Lower leg skin (tissue), 4 donors: ENCODE results near the gene INO80E. TPM values are rescaled to one million over a fixed set of nuclear protein-coding genes. Genes with fewer than 3 reads are reported as not detected.

Experiments
- DNase-seq, 2 donors: peaks; one replicate each; pipeline ENCODE4 v3.0.0-alpha.2; 2019; ENCODE audit warnings: low spot score in 2 of 2
- H3K4me3 ChIP-seq: fragments of 200-600 bp; sonication (generic); 2 replicates; pipeline ENCODE4 v1.5.1; 2017; ENCODE audit warnings: mild to moderate bottlenecking, low read depth; ENCODE audit not compliant: poor library complexity, severe bottlenecking
- POLR2A ChIP-seq, 2 donors: fragments of 450-650 bp; IDR thresholded peaks; one replicate each; pipeline ENCODE4 v1.6.1; 2016 to 2017; ENCODE audit warnings: antibody characterized with exemption in 2 of 2, mild to moderate bottlenecking in 1 of 2, moderate library complexity in 1 of 2
- WGBS, 2 donors: methylation state at CpG; one replicate each; pipeline ENCODE4 v1.1.5; 2018; 5-methylcytosine and 5-hydroxymethylcytosine counted together
- intact Hi-C: fragments of 100-400 bp; cut with DNase I; formaldehyde crosslinking; loops from one replicate; pipeline ENCODE4 v1.15.0; 2023; ENCODE audit warnings: low total_unique reads
- total RNA-seq, 4 donors: library from RNA; depleted of rRNA; stranded (reverse); fragments of >200 nt; gene quantifications; one replicate each; pipeline ENCODE4 v1.1.0, GENCODE V29; 2016
- TF ChIP-seq, protein P1 (sequence below), 3 donors: fragments of 450-650 bp; IDR thresholded peaks; one replicate each; pipeline ENCODE4 v1.5.1; 2016; ENCODE audit warnings: antibody characterized with exemption in 3 of 3, mild to moderate bottlenecking in 3 of 3, moderate library complexity in 2 of 3

INO80E gene, protein sequence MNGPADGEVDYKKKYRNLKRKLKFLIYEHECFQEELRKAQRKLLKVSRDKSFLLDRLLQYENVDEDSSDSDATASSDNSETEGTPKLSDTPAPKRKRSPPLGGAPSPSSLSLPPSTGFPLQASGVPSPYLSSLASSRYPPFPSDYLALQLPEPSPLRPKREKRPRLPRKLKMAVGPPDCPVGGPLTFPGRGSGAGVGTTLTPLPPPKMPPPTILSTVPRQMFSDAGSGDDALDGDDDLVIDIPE
- 100 to 1,000 TPM in 1 of 4 donors, 10 to 100 TPM in 3; 40.9 to 157 (median 61.8) TPM for total RNA-seq

DNA sequence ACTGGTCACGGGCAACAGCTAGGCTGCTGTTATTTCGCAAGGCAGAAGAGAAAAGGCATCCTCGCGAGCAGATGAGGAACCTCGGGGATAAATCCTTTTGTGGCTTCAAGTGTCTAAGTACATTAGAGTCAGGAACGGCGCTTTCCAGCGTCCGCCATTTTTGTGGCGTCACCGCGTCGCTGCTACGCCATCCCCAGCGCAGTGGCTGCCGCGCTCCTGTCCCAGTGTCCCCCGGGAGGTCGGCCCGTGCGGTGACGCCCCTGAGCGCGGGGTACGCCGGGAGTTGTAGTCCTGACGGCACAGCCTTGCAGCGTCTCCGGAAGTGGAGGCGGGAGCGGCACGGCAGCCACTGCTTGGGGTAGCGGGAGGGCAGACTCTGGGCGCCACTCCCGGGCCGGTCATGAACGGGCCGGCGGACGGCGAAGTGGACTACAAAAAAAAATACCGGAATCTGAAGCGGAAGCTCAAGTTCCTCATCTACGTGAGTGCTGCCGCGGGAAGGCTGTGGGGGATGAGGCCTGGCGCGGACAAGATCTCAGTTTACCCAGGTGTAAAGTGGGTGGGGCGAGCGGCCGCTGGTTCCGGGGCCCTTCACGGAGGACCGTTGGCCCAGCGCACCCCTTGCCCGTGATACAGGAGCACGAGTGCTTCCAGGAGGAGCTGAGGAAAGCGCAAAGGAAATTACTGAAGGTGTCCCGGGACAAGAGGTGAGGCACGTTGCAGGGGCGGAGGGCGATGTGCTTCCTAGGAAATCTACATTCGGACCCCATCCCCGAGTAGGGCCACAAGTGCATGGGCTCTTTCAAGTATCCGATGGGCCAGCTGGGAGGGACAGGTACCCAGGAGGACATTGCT is at the start of gene INO80E:
Gene INO80E (plus strand): TSS at position 331 of the 855 bp plus-strand sequence. CDS start 70 bp downstream, at position 401.
- TF ChIP-seq POLR2A (IDR thresholded peaks at IDR 0.05), result no peak
- TF ChIP-seq, protein P1, sequence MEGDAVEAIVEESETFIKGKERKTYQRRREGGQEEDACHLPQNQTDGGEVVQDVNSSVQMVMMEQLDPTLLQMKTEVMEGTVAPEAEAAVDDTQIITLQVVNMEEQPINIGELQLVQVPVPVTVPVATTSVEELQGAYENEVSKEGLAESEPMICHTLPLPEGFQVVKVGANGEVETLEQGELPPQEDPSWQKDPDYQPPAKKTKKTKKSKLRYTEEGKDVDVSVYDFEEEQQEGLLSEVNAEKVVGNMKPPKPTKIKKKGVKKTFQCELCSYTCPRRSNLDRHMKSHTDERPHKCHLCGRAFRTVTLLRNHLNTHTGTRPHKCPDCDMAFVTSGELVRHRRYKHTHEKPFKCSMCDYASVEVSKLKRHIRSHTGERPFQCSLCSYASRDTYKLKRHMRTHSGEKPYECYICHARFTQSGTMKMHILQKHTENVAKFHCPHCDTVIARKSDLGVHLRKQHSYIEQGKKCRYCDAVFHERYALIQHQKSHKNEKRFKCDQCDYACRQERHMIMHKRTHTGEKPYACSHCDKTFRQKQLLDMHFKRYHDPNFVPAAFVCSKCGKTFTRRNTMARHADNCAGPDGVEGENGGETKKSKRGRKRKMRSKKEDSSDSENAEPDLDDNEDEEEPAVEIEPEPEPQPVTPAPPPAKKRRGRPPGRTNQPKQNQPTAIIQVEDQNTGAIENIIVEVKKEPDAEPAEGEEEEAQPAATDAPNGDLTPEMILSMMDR (IDR thresholded peaks at IDR 0.05), result no peak
- WGBS, 2 donors, result 0 to 1% methylated on average over 52 to 65 of the region's 65 CpGs
- intact Hi-C loops, result no loop called here

DNA sequence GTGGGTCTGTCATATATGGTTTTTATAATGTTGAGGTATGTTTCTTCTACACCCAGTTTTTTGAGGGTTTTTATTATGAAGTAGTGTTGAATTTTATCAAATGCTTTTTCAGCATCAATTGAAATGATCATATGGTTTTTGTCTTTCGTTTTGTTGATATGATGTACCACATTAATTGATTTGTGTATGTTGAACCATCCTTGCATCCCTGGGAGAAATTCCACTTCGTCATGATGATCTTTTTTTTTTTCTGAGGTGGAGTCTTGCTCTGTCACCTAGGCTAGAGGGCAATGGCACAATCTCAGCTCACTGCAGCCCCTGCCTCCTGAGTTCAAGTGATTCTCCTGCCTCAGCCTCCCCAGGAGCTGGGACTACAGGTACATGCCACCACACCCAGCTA is 48.1 kb upstream of the INO80E start:
- no peak overlapping the region for H3K4me3 ChIP-seq
- 86 to 88% methylated on average over 2 of the region's 2 CpGs for WGBS, 2 donors
- no peak for DNase-seq
- no peak for TF ChIP-seq POLR2A (IDR thresholded peaks at IDR 0.05)
- TF ChIP-seq, protein P1 (IDR thresholded peaks at IDR 0.05), result no peak
- intact Hi-C loops, result no loop called here

More for the DNA sequence above, at the start of gene INO80E:
- DNase-seq, result peak; percentile 97 to 100
- peak within 1 kb of the TSS; percentile 74 for H3K4me3 ChIP-seq

DNA sequence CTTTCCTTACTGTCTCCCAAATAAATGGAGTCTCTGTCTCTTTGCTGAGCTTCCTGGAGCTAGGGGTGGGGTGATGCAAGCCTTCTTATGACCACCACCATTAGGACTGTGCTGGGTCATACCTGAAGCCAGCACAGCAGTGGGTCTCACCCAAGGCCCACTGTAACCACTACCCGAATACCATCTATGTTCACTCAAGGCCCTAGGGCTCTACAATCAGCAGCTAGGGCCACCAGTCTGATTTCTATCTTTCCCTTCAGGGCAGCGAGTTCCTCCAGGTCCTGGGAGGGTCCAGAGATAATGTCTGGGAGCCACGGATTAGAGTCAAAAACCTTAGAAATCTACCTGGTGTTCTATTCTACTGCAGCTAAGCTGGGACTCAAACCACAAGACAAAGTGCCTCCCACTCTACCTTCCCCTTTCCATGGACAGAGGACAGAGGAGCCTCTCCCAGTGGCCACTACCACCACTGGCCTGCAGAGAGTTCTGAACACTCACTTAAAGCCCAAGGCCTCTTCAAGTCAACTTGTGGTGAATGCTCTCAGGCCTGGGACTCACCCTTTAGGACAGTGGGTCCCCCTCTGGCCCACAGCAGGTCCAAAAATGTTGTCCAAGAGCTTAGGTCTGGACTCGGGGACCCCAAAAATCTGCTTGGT is 45.1 kb upstream of the INO80E start:
- no peak for DNase-seq
- WGBS, 2 donors, result 93 to 94% methylated on average over 4 of the region's 4 CpGs
- TF ChIP-seq, protein P1 (IDR thresholded peaks at IDR 0.05), result no peak
- no peak for TF ChIP-seq POLR2A (IDR thresholded peaks at IDR 0.05)
- no peak overlapping the region for H3K4me3 ChIP-seq
- intact Hi-C loops, result no loop called here

DNA sequence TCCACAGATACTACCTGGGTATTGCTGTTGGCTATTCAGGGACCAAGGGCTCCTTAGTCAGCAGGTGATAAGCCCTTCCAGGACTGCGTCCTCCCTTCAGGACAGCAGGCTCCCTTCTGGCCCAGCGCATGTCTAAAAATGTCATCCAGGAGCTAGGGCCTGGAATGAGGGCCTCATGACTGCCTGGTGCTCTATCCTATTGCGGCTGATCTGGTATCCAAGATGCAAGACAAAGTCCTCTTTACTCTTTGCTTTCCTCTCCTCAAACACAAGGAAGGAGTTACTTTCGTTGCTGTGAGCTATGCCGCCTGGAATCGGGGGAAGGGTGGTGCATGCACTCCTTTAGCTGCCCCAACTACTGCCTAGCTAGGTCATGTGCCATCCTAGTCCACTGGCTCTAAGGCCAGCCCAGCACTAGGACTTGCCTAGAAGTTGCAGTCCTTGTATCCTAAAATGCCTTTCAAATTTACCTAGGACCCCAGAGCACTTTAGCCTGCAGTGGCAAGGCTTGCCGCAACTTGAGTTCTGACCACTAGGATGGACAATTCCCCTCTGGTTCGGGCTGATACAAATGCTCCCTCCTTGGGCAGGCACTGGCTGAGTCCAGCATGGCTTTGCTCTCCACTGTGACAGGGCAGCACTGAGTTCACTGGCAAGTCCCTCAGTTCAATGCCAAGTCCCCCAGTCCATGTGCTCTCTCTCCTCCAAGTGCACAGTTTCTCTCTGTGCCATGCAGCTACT is 44.2 kb upstream of the INO80E start:
- intact Hi-C loops, result no loop called here
- 89 to 94% methylated on average over 8 of the region's 8 CpGs for WGBS, 2 donors
- TF ChIP-seq, protein P1 (IDR thresholded peaks at IDR 0.05), result no peak
- TF ChIP-seq POLR2A (IDR thresholded peaks at IDR 0.05), result no peak
- no peak for DNase-seq
- H3K4me3 ChIP-seq, result no peak overlapping the region

DNA sequence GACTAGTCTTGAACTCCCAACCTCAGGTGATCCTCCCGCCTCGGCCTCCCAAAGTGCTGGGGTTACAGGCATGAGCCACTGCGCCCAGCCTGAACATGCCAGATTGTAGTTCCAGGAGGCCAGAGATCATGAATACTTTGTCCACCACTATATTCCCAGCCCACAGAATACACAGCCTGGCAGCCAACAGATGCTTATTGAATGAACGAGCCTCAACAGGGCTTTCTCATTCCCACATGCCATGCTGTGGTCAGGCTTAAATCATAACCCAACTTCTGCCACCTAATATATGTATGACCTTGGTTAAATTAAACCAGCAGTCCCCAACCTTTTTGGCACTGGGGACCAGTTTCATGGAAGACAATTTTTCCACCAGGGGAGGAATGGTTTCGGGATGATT is 37.3 kb upstream of the INO80E start:
- intact Hi-C loops, result no loop called here
- H3K4me3 ChIP-seq, result no peak overlapping the region
- 87 to 90% methylated on average over 5 of the region's 5 CpGs for WGBS, 2 donors
- TF ChIP-seq, protein P1 (IDR thresholded peaks at IDR 0.05), result no peak
- DNase-seq, result no peak
